Stomach (tissue), 4 donors: ENCODE measurements around the gene PLG.

Source experiments
- CTCF ChIP-seq, 7 experiments: fragments of 450-650 bp in 4 of 7; fragments of 200-600 bp in 3 of 7; sonication (generic) in 3 of 7; IDR thresholded peaks; one replicate each; pipeline ENCODE4 v1.5.1; 2016 to 2019; ENCODE audit warnings: antibody characterized with exemption in 7 of 7, control low read depth in 2 of 7, mild to moderate bottlenecking in 1 of 7
- EP300 ChIP-seq: sonication (generic); formaldehyde crosslinking; IDR thresholded peaks from one replicate; pipeline ENCODE4 v1.6.1; 2017; ENCODE audit warnings: antibody characterized with exemption
- POLR2A ChIP-seq, 4 donors: fragments of 450-650 bp; IDR thresholded peaks; one replicate each; pipeline ENCODE4 v1.6.1; 2016; ENCODE audit warnings: antibody characterized with exemption in 4 of 4, control low read depth in 2 of 4, mild to moderate bottlenecking in 1 of 4, moderate library complexity in 1 of 4

- TF ChIP-seq CTCF (IDR thresholded peaks at IDR 0.05) (no peak), EP300 (no peak), POLR2A (IDR thresholded peaks at IDR 0.05) (no peak)
Measured at GRCh38 chr6:160692369-160692959, 9.6 kb upstream of the PLG start.
